ES-I3 (cell line): ENCODE data around the gene PRKCZ.
"Not testable (repeated sequence)": the region's sequence is repeated elsewhere in the genome, so short reads cannot be mapped to it uniquely, and the experiment has no call there.

Experiments
- H3K36me3 ChIP-seq: 2 replicates; pipeline ENCODE4 v1.6.1; 2013; ENCODE audit warnings: mild to moderate bottlenecking, low read length, control low read depth, moderate library complexity; ENCODE audit not compliant: insufficient read depth
- H3K4me1 ChIP-seq: 2 replicates; pipeline ENCODE4 v1.6.1; 2013; ENCODE audit warnings: mild to moderate bottlenecking, control low read depth, low read length; ENCODE audit not compliant: insufficient read depth
- H3K9ac ChIP-seq: 2 replicates; pipeline ENCODE4 v1.6.1; 2013; ENCODE audit warnings: low read depth, mild to moderate bottlenecking, low read length, moderate library complexity
- H3K9me3 ChIP-seq: 2 replicates; pipeline ENCODE4 v1.6.1; 2013; ENCODE audit warnings: mild to moderate bottlenecking, low read length, moderate library complexity; ENCODE audit not compliant: control insufficient read depth, insufficient read depth

PRKCZ gene

DNA sequence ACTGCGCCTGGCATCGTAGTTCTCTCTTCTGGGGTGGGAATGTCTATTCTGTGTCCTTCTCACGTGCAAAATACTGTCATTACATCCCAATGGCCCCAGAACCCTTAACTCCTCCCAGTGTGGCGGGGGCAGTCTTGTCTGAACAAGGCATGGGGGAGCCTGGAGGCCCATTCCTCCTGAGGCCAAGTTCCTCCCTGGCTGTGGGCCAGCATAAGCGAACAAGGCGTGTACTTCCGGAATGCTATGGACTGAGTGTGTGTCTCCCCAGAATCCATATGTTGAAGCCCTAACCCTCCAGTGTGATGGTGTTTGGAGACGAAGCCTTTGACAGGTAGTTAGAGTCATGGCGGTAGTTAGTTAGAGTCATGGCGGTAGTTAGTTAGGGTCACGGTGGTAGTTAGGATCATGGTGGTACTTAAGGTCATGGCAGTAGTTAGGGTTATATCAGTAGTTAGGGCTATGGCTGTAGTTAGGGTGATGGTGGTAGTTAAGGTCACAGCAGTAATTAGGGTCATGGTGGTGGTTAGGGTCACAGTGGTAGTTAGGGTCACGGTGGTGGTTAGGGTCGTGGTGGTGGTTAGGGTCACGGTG, 71.0 kb downstream of the PRKCZ start:
- Histone ChIP-seq H3K9ac (no peak overlapping the region), H3K36me3 (no peaks in the 10 kb centered on the region), H3K4me1 (peaks cover 6% of the 10 kb centered on the region), H3K9me3 (no peaks in the 10 kb centered on the region)

DNA sequence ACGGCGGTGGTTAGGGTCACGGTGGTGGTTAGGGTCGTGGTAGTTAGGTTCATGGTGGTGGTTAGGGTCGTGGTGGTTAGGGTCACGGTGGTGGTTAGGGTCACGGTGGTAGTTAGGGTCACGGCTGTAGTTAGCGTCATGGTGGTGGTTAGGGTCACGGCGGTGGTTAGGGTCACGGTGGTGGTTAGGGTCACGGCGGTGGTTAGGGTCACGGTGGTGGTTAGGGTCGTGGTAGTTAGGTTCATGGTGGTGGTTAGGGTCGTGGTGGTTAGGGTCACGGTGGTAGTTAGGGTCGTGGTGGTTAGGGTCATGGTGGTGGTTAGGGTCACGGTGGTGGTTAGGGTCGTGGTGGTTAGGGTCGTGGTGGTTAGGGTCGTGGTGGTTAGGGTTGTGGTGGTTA, 71.6 kb downstream of the PRKCZ start:
- H3K36me3 ChIP-seq, H3K9ac ChIP-seq, H3K9me3 ChIP-seq, H3K4me1 ChIP-seq: not testable (repeated sequence)

DNA sequence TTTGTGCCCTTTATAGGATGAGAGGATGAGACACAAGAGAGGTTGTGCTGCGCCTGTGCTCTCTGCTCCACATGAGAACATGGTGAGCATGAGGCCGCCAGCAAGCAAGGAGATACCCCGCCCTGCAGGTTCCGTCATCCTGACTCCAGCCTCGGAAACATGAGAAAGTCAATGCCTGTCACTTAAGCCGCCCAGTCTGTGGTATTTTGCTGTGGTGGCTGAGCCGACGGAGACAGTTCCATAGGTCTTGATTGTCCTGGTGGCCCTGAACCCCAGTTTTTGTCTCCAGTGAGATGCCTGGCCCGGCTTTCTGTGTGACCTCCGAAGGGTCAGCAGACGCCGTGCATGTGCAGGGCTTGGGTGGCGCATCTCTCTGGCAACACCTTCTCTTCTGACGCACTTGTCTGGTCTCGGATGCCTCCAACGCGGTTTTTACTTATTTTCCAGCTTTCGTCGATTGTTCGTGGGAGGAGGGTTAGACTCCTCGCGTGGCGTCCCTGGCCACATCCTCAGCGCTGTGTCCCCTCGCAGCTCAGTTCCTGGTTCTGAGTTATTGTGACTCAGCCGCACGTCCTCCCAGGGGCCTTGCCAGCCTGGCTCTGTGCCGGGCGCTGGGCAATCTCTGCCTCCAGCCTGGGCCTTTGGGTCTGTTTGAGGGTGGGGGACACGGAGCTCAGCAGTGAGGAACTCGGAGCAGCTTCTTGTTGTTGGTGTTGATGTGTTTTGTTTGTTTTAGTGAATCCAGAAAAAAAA, 74.4 kb downstream of the PRKCZ start:
- H3K9ac ChIP-seq: no peak overlapping the region
- no peaks in the 10 kb centered on the region for H3K4me1 ChIP-seq
- no peaks in the 10 kb centered on the region for H3K9me3 ChIP-seq
- H3K36me3 ChIP-seq: no peaks in the 10 kb centered on the region

DNA sequence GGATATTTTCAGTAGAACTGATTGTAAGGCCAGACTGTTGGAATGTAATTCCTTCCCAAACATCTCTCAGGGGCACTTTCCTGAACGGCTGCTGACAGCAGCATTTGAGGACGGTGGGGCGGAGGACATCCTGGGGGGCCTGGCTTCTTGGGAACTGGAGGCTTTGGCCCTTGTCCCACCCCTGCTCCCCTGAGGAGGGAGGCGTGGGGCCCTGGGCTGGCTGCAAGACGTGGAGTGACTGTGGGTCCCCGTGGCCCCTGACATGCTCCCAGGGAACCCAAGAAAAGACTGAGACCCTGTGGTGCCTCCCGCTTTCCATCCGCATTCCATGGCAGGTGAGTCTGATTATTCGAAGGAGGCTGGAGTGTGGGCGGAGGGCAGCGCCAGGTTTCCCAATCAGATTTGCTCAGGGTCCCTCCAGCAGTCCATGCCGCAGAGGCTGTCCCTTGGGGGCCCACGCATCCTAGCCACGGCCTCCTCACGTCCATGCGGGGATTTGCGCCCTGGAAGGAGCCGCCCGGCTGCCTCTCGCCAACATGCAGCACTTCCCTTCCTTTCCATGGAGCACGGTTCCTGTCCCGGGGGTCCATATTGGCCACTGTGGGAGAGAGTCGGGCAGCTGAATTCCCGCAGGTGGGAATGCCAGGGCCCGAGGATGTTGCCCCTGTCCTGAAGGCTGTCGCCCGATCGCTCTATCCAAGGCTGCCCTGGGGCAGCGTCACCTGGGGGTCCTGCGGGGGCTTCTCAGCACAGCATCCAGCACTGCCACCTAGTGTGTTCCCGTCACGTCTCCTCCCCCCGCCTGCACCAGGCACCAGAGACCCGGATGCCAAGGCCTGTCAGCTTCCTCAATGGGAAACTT, 75.4 kb downstream of the PRKCZ start:
- Histone ChIP-seq H3K36me3 (no peaks in the 10 kb centered on the region), H3K4me1 (no peaks in the 10 kb centered on the region), H3K9me3 (no peaks in the 10 kb centered on the region), H3K9ac (no peak overlapping the region)

DNA sequence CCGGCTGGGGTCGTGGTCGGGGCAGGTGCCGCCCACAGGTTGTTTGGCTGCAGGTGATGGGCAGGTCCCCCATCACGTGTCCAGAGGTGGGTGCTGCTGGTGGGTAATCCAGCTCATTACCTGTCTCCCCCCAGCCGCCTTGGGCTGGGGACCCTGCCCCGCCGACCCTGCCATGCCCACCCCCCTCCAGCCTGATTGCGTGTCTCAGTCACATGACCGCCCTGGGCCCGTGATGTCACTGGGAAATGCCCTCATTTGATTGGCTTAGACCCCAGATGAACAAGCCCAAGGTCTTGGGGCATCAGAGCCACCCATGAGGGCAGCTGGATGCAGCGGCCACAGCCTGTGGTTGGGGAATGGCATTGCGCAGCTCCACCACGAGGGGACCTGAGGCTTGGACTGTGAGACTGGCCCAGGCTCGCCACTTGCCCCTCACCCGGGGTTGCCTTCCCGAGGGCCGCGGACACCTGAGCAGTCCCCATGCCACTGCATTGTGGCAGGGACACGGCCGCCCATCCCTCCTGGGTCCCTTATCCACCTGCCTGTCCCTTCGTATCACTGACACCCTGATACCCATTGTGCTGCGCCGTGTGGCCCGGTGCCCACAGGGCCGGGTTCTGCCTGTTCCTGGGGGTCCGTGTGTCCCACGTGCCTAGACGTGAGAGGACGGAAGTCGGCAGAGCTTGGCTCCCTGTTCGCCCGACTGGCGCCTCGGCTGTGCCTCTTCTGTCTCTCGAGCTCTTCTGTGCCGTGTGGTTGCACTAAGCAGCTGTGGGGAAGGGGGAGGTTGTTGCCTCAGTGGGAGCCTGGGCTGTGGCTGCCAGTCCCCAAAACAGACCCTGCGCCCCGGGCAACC, 76.3 kb downstream of the PRKCZ start:
- Histone ChIP-seq H3K9me3 (no peaks in the 10 kb centered on the region), H3K4me1 (peaks cover 8% of the 10 kb centered on the region; the same call in 1 of the 2 replicates), H3K36me3 (no peaks in the 10 kb centered on the region), H3K9ac (no peak overlapping the region)

DNA sequence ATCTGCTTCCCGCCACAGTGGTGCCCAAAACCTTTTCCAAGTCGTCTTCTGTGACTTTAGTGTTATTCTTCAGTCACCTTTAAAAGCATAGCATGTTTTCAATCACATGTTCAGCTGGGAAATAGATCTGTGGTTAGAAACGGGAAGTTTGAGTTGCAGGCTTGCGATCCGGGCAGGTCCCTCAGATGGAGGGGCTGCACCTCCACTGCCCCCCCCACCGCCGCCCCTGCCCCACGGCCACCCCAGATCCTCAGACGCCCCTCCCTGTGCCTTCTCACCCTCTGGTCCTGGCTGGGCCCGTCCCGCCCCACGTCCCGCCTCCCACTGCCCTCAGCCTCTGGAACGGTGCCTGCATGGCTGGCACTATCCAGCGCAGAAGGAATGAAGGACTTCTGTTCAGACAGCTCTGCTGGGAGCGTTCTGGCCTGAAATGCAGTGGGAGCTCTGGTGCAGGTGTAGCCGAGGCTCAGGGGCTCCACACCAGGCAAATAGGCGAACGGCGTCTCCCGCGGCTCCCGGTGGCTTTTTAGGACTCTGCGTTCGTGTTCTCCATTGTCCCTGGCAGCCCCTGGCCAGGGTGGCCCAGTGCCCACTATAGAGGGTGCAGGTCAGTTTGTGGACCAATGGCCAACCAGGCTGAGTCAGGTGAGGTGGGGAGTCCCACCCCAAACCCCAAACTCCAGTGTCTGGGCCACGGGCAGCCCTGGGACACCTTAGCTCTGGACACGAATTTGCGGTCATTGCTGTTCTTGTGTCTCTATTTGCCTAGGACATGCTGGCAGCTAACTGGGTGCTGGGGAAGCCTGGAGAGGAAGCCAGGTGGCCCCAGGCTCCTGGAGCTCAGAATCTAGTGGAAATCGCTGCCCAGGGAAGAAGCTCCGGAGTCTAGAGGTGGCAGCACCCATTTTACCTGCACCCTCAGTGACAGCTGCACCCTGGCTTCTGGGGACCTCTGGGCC, 77.3 kb downstream of the PRKCZ start:
- Histone ChIP-seq H3K9ac (no peak overlapping the region), H3K4me1 (peaks cover 9% of the 10 kb centered on the region; the same call in 1 of the 2 replicates), H3K9me3 (no peaks in the 10 kb centered on the region), H3K36me3 (no peaks in the 10 kb centered on the region)

DNA sequence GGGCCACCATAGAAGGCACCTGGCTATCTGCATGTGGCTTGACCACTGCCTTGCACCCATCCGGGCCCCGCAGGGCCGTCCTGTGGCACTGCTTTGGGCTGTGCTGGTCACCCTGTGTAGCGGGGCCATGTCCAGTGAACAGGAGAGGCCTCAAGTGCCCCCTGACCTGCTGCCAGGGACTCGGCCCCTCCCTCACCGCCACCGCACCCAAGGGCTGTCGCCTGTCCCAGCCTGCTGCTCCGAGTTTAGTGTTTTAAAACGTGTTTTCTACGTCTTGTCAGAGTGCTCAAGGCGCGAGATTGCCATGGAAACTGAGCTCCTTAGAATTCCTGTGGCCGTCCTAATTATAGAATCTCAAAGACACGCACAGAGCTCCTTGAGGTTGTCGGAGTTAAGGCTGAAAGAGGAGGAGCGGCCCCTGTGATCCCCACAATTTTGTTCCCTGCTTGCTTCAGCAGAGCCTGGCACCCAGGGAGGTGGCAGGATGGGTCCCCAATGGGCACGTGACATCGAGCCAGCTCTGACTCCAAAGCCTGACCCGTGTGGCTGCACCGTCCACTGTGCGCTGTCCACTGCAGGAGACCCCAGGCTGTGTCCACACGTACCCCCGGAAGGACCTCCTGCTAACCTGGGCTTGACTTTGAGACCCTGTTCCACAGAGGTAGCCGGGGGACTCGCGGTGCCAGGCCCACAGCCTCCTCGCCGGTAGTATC, 78.1 kb downstream of the PRKCZ start:
- Histone ChIP-seq H3K9me3 (no peaks in the 10 kb centered on the region), H3K9ac (no peak overlapping the region), H3K36me3 (no peaks in the 10 kb centered on the region), H3K4me1 (peaks cover 9% of the 10 kb centered on the region; the same call in 1 of the 2 replicates)

DNA sequence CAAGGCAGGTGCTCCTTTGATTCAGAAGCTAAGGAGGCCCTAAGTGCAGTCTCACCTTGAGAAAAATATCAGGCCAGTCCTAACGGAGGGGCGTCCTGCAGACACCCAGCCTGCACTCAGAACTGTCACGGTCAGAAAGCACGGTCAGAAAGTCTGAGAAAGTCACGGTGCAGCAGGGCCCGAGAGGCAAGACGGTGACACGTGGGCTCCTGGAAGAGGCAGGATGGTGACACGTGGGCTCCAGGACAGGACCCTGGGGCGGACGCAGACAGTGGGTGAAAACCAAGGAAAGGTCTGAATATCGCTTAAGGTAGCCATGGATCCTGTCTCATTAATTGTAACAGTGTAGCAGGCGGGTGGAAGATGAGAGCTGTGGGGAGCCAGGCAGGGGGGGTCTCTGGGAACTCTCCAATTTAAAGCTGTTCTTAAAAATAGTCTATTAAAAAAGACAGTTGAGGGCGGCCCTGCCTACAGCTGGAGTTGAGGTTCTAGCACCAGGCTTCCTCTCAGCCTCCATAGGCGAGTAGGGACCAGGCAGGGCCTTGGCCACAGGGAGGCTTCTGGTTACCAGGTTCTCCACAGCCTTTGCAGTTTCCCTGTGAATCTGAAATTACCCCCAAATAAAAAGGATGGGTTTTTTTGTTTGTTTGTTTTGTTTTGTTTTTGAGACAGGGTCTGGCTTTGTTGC, 79.2 kb downstream of the PRKCZ start:
- Histone ChIP-seq H3K4me1 (peaks cover 9% of the 10 kb centered on the region; the same call in 1 of the 2 replicates), H3K9ac (no peak overlapping the region)

DNA sequence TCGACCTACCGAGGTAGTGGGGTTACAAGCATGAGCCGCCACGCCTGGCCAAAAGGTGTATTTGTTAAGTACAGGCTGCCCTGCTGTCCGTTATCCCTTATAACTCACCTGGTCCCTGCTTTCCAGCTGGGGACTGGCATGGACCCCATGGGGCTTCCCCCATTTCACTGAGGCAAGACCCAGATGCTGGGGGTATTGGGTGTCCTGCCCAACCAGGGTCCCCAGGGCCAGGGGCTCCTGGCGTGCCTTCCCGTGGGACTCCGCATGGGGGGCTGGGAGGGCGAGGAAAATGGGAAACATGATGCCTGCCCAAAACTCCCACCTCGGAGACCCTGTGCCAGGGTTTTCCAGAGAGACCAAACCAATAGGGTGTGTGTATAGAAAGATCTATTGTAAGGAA, 79.9 kb downstream of the PRKCZ start:
- Histone ChIP-seq H3K9ac (no peak overlapping the region), H3K4me1 (peaks cover 13% of the 10 kb centered on the region; the same call in 1 of the 2 replicates), H3K9me3 (no peaks in the 10 kb centered on the region), H3K36me3 (no peaks in the 10 kb centered on the region)

More for the DNA sequence above, 79.2 kb downstream of the PRKCZ start:
- H3K9me3 ChIP-seq: no peaks in the 10 kb centered on the region
- no peaks in the 10 kb centered on the region for H3K36me3 ChIP-seq

DNA sequence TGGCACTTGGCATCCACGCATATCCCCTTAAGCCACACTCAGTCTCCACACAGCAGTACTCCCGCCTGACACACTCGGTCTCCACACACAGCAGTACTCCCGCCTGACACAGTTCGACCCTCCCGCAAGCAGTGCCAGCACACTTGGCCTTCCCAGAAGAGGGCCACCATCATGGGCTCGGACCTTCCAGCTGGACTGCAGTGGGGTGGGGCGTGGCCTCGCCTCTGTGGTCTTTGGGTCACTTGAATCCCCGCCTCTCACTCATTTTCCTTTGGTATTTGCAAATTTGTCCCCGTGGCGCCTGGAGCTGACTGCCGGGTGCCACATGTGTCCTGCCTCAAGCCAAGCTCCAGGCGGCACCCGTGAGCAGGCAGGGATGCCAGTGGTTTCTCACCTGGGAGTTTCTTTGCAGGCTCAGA, 80.7 kb downstream of the PRKCZ start:
- H3K9ac ChIP-seq: no peak overlapping the region
- peaks cover 17% of the 10 kb centered on the region; the same call in 1 of the 2 replicates for H3K4me1 ChIP-seq
- no peaks in the 10 kb centered on the region for H3K9me3 ChIP-seq
- no peaks in the 10 kb centered on the region for H3K36me3 ChIP-seq

DNA sequence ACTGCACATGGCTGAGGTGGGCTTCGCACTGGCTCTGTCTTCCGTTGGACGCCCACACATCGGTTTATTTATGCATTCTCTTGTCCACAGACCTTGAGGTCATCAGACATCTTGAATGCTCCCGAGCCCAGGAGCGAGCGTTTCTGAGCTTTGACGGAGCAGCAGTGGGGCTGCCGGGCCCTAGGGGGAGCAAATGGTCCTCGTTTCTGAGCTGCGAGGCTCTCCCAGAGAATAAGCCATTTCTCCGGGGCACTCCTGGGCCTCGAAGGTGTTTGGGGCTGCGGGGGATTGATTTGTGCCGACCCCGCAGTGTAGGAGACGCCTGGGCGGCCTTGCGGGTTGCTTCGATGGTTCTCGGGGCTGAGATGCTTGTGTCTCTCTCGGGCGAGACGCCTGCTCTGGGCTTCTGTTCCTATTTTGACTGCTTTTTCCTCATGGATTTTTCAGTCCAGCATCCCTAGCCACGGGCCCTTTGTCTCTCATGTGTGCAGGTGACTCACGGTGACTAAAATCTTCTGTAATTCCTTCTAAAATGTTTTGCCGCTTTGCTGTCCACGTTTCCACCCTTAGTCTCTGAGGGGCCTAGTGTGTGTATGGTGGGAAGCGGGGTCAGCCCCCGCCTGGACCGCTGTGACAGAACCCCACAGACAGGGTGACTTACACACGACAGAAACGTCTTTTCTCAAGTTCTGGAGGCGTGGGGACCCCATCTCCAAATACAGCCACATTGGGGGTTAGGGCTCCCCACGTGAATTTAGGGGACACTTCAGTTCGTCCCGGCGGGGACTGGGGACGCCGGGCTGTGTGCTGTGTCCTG, 82.2 kb downstream of the PRKCZ start:
- peak overlapping the region; percentile 44; the same call in 1 of the 2 replicates for H3K9ac ChIP-seq
- peaks cover 17% of the 10 kb centered on the region; the same call in 1 of the 2 replicates for H3K4me1 ChIP-seq
- H3K36me3 ChIP-seq: no peaks in the 10 kb centered on the region
- no peaks in the 10 kb centered on the region for H3K9me3 ChIP-seq
